H1 (cell line): ENCODE data around the gene CNTN6.

ENCODE experiments used
- CTCF ChIP-seq, 3 experiments: IDR thresholded peaks; 1 replicate in 2 of 3; 2 replicates in 1 of 3; pipeline versions ENCODE4 v1.5.1 to v1.6.1; 2011; ENCODE audit warnings: low read length in 3 of 3, mild to moderate bottlenecking in 3 of 3, inconsistent platforms in 2 of 3, low read depth in 1 of 3, moderate library complexity in 1 of 3; ENCODE audit not compliant: insufficient read depth in 1 of 3; ENCODE audit errors: control extremely low read depth in 1 of 3
- EP300 ChIP-seq, 2 experiments: IDR thresholded peaks; 1 replicate in 1 of 2; 2 replicates in 1 of 2; pipeline ENCODE4 v1.6.1; 2011 to 2012; ENCODE audit warnings: low read depth in 2 of 2, low read length in 2 of 2, mild to moderate bottlenecking in 2 of 2, borderline replicate concordance in 1 of 2, inconsistent platforms in 1 of 2, moderate library complexity in 1 of 2
- EZH2 ChIP-seq: fragments of 200-600 bp; sonication (generic); IDR thresholded peaks from 2 replicates; pipeline ENCODE4 v1.7.1; 2012; ENCODE audit warnings: low read depth, mild to moderate bottlenecking, moderate library complexity, low read length, inconsistent platforms; ENCODE audit not compliant: severe bottlenecking
- FOSL1 ChIP-seq: IDR thresholded peaks from 2 replicates; pipeline ENCODE4 v1.6.1; 2011; ENCODE audit warnings: mild to moderate bottlenecking, low read depth, low read length, moderate library complexity; ENCODE audit not compliant: insufficient read depth
- JUND ChIP-seq: IDR thresholded peaks from 2 replicates; pipeline ENCODE4 v1.6.1; 2011; ENCODE audit warnings: mild to moderate bottlenecking, improper control_type of control experiment, low read length
- POLR2AphosphoS5 ChIP-seq: IDR thresholded peaks from 2 replicates; pipeline ENCODE4 v1.6.1; 2011; ENCODE audit warnings: low read depth, low read length
- TAF1 ChIP-seq: IDR thresholded peaks from 2 replicates; pipeline ENCODE4 v1.6.1; 2011; ENCODE audit warnings: mild to moderate bottlenecking, low read depth, low read length

GRCh38 chr3:1365528-1365927 lies 272.7 kb downstream of the CNTN6 start:
- TF ChIP-seq CTCF (IDR thresholded peaks at IDR 0.05; ENCODE audit: control extremely low read depth in 1 of 3, insufficient read depth in 1 of 3, low read depth in 1 of 3, low read length in 3 of 3), result no peak
- TF ChIP-seq JUND, result no peak
- no peak for TF ChIP-seq POLR2AphosphoS5
- TF ChIP-seq EP300 (IDR thresholded peaks at IDR 0.05; ENCODE audit: borderline replicate concordance in 1 of 2, low read depth in 2 of 2, low read length in 2 of 2), result no peak
- TF ChIP-seq TAF1, result no peak
- TF ChIP-seq FOSL1, result no peak
- no peak for TF ChIP-seq EZH2
